GM19395 (cell line): ENCODE data around the gene PP2D1.
A peak's percentile ranks its signal among the peaks of the same experiment; 100 is the strongest.
"Not testable (repeated sequence)": the region's sequence is repeated elsewhere in the genome, so short reads cannot be mapped to it uniquely, and the experiment has no call there.

Source experiments
- ATAC-seq: cut with Tn5 transposase; IDR thresholded peaks from one replicate; pipeline ENCODE4 v1.9.1; 2021; ENCODE audit warnings: mild to moderate bottlenecking, moderate library complexity; ENCODE audit not compliant: unreplicated experiment

PP2D1 gene

GRCh38 chr3:19972054-19972453, 40.0 kb downstream of the PP2D1 start:
- no peak for ATAC-seq

- no peak for ATAC-seq
Measured at GRCh38 chr3:19970327-19970726, 41.7 kb downstream of the PP2D1 start.

DNA sequence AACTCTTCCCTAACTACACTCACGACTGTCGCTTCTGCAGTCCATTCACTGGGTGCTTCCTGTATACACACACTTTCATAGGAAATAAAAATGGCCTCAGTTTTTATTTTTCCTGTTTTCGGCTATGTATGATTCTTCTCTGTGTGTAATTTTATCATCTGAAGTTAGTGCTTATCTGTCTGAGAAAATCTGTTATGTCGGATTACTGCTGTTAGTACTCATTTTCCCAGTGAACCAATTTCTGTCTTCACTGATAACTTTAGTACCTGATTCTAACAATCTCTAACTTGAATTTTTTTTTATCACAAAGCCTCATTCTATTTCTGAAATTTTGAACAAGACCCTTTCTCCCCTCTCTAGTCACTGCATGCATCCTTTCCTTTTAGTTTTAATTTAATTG, 44.3 kb downstream of the PP2D1 start:
- ATAC-seq, result no peak

DNA sequence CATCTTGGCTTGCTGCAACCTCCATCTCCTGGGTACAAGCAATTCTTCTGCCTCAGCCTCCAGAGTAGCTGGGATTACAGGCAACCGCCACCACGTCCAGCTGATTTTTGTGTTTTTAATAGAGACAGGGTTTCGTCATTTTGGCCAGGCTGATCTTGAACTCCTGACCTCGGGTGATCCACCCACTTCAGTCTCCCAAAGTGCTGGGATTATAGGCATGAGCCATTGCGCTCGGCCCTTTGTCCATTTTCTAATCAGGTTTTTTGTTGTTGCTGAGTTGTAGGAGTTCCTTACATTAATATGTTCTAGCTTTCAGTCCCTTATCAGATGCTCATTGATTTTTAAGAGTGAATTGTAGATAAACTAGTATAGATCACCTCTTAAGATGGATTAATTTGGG, 44.9 kb downstream of the PP2D1 start:
- no peak for ATAC-seq

DNA sequence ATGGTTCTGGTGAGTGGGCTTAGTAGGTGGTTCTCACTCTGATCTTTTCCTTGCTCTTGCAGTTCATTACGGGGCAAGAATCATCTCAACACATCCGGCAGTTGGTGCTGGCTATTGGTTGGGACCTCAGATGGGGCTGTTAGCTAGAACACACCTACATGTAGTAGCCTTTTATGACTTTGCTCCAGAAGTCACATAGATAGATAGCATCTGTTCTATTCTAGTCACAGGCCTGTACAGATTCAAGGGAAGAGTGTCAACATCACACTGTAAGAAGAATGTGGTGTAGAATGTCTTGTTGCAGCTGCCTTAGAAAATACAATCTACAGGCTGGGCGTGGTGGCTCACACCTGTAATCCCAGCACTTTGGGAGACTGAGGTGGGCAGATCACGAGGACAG, 50.1 kb downstream of the PP2D1 start:
- ATAC-seq, result no peak

DNA sequence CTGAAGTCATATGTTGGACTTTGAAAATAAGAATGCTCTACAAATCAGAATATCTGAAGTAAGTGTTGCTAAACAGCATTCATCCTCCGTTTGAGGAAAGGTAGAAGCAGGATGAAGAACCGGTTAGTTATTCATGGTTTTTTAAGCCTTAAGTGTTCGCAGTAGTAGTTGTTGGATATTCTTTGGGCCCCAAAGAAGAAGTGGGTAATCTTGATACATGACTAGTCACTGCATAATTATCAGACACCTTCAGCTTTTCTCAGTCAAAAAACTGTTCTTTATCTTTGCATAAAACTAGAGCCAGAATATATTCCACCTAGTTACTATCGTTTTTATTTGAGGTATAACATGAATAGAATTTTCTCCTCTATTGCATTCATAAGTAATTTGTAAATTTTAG, 51.4 kb downstream of the PP2D1 start:
- ATAC-seq, result no peak

- no peak for ATAC-seq
Measured at GRCh38 chr3:19959505-19959904, 52.6 kb downstream of the PP2D1 start.

DNA sequence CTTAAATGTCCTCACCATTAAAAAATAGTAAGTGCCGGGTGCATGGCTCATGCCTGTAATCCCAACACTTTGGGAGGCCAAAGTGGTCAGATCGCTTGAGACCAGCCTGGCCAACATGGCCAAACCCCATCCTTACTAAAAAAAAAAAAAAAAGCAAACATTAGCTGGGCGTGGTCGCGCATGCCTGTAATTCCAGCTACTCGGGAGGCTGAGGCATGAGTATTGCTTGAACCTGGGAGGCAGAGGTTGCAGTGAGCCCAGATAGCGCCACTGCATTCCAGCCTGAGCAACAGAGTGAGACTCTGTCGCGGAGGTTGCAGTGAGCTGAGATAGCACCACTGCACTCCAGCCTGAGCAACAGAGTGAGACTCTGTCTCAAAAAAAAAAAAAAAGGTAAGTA, 54.7 kb downstream of the PP2D1 start:
- not testable (repeated sequence) for ATAC-seq

GRCh38 chr3:19954676-19955075, 57.4 kb downstream of the PP2D1 start:
- ATAC-seq, result no peak

- ATAC-seq, result no peak
Measured at GRCh38 chr3:19950316-19950715, 61.7 kb downstream of the PP2D1 start.

- no peak for ATAC-seq
Measured at GRCh38 chr3:19948226-19948591, 63.9 kb downstream of the PP2D1 start.

DNA sequence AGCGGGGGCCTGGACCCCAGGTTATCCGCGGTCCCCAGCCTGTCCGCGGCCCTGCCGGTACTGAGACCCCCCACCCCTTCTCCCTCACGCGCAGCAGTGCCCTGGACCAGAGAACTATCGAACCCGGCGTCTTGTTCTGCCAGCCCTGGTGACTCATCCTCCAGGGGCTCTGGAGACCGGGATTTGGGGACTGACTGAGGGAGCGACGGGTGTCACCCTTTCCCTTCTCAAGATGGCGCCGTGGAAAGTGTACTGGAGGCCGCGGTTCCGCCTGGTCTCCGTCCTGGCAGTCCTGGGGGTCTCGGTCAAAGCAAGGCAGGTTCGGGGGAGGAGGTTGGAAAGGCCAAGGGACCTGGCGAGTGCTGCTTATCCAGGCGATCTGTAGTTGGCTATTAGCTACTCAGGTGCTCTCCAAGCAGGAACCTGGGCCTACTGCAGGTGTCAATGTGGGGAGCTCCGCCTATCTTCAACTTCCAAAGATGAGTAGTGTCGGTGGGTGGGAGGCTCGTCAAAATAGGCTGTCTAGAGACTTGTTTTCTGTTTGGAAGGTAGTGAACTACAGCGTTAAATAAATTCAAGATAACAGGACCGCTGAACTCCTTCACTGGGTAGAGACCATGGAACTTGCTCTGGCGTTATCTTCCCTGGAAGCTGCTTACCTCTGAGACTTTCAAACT, 64.4 kb downstream of the PP2D1 start:
- ATAC-seq, result peak; percentile 27

DNA sequence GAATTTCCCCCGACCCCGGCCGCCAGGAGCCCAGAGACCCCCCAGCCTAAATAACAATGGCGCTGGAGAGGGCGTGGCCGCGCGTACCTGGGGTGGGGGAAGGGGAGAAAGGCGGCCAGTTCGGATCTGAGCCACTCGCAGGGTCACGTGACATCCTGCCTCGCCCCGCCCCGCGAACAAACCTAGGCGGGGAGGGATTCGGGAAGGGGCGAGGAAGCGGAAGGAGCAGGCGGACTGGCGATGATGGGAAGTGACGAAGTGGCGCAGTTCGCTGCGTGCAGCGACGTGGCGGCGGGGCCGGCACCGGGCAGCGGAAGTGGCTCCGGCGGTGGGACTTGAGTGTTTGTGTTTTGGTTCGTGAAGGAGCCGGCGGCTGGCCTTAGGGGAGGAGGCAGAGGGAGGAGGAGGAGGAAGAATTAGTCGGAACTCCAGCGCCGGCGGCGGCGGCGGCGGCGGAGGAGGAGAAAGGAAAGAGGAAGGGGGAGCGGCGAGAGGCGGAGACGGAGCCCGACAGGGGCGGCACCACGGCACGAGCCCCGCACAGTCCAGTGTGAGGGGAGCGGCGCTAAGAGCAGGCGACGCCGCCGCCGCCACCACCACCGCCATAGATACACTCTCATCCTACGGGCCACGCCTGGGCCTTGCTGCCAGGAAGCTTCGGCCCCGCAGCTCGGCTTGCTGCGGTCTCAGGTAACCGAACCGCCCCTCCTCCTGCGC, 65.1 kb downstream of the PP2D1 start, which contains the start of gene RAB5A:
Gene RAB5A, plus strand, starts transcription at position 266 of the 717 bp plus-strand sequence. CDS start 3,802 bp downstream, outside the sequence.
- peak; percentile 95 for ATAC-seq

DNA sequence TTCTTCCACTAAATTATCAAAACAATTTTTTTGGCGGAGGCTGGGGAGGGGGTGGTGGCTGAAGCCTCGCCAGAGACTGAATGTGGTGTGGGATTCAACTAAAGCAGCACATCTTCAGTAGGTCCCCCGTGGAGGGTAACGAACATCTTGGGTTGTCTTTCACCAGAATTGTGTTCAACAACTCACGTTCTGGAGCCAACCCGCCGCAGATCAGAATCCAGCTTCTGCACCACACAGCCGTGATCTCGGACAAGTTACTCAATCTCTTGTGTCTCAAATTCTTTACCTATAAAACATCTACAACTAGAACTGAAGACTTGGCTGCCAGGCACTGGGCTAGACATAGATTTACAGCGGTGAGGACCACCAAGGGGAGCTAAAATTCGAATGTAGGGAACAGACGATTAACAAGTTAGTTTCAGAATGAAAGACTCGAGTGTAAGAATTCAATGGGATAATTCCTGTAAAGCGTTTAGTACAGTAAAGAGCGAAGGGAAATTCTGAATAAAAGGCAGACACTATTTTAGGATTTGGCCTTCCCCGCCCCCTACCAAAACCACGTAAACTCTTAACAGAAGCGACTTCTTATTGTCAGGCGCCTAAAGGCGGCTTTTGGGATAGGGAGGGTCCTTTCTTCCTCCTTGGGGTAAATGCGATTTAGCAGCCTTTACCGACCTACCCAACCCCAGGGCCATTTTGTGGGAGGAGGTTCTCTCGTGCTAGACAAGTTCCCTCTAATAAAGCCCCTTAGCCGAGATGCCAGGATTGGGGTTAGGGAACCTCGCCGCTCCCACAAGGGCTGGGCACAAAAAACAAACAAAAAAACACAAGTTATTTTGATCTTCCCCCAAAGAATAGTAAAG, 65.9 kb downstream of the PP2D1 start:
- peak; percentile 17 for ATAC-seq

DNA sequence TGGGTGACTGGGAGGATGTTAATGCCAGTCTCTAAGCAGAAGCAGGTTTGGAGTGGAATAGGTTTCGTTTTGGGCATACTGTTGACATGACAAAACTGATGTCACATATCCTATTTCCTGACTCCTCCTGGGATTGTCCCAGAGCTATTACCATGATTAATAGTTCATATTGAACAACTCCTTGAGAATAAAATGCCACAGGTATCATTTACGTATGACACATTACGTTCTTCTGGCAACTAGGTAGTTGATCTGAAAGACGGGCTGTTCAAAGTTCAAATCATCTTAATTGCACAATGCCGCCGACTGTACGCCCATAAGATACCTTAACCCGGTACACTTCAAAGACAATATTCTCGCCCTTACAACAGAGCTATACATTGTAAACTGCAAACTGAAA, 66.5 kb downstream of the PP2D1 start:
- no peak for ATAC-seq

DNA sequence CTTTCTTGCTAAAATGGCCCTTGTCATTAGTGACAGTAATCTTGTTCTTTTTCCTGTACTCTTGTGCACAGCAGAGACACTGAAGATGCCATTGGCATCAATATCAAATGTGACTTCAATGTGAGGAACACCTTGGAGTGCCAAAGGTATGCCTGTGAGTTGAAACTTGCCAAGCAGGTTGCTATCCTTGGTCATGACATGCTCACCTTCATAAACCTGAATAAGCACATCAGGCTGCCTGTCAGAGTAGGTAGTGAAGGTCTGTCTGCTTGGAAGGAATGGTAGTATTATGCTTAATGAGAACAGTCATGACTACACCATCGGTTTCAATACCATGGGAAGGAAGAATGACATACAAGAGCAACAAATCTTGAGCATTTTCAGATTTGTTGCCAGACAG, 71.4 kb downstream of the PP2D1 start:
- no peak for ATAC-seq

GRCh38 chr3:19938295-19938627, 73.8 kb downstream of the PP2D1 start:
- no peak for ATAC-seq

DNA sequence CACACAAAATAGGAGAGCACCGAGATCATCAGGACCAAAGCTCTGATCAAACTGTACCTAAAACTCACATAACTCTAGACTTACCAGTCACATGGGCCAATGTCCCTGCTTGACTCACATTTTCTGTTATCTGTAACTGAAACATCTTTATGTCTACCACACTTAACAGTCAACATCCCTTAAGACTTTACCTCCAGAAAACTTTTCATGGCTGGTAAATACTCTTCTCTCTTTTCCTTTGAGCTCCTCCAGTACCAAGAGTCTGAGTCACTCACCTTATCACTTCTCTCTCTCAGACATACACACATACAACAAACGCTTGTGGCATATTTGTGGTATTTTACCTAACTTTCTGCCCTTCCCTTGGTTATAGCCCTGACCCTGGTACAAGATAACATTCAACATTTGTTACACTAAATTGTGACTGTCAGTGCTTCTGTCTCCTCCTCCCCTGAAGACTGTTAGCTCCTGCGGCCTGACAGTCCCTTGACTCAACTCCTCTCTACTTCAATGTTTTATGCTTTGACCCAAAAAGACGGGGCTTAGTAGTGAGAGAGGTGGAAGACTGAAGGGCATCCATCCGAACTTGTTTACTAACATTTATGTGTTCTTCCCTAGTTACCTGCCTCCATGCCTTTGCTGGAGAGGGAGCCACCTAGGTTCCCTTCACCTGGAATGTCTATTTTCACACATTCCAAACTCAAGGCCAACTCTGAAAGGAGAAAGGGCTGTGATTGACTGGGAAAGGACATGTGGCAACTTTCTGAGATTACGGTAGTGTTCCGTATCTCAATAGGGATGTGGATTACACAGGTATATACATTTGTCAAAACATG, 74.4 kb downstream of the PP2D1 start:
- no peak for ATAC-seq
